HG02852 (cell line): ENCODE measurements around the gene LIPK.
A peak's percentile ranks its signal among the peaks of the same experiment; 100 is the strongest.
"Not testable (repeated sequence)": the region's sequence is repeated elsewhere in the genome, so short reads cannot be mapped to it uniquely, and the experiment has no call there.

Experiments
- ATAC-seq: cut with Tn5 transposase; IDR thresholded peaks from one replicate; pipeline ENCODE4 v1.9.1; 2021; ENCODE audit warnings: mild to moderate bottlenecking, moderate library complexity; ENCODE audit not compliant: unreplicated experiment

The LIPK gene

GRCh38 chr10:88705958-88706357 lies at the start of gene LIPK:
Gene LIPK (plus strand): TSS chr10:88706249. CDS start chr10:88724544, 18,295 bp downstream.
- ATAC-seq, result no peak

- no peak for ATAC-seq
Measured at GRCh38 chr10:88657901-88658300, 48.1 kb upstream of the LIPK start.

- ATAC-seq, result no peak
Measured at GRCh38 chr10:88659725-88660597, 46.1 kb upstream of the LIPK start.

- ATAC-seq, result no peak
Measured at GRCh38 chr10:88660598-88660884, 45.5 kb upstream of the LIPK start.

- no peak for ATAC-seq
Measured at GRCh38 chr10:88661018-88661417, 45.0 kb upstream of the LIPK start.

- ATAC-seq, result no peak
Measured at GRCh38 chr10:88661577-88661976, 44.5 kb upstream of the LIPK start.

- ATAC-seq, result not testable (repeated sequence)
Measured at GRCh38 chr10:88663153-88663552, 42.9 kb upstream of the LIPK start.

- ATAC-seq, result no peak
Measured at GRCh38 chr10:88664142-88664541, 41.9 kb upstream of the LIPK start, which contains the start of gene LIPF. Gene LIPF (plus strand): TSS chr10:88664442. CDS start chr10:88667298, 2,856 bp downstream.

GRCh38 chr10:88668465-88668864 lies 37.6 kb upstream of the LIPK start:
- no peak for ATAC-seq

GRCh38 chr10:88670497-88670896 lies 35.6 kb upstream of the LIPK start:
- peak; percentile 79 for ATAC-seq

GRCh38 chr10:88672041-88672440 lies 34.0 kb upstream of the LIPK start:
- no peak for ATAC-seq

GRCh38 chr10:88676283-88677060 lies 29.6 kb upstream of the LIPK start:
- ATAC-seq, result no peak

- ATAC-seq, result no peak
Measured at GRCh38 chr10:88680958-88681357, 25.1 kb upstream of the LIPK start.

- ATAC-seq, result no peak
Measured at GRCh38 chr10:88682491-88682890, 23.6 kb upstream of the LIPK start.

GRCh38 chr10:88687853-88688467 lies 18.1 kb upstream of the LIPK start:
- ATAC-seq, result no peak

- ATAC-seq, result no peak
Measured at GRCh38 chr10:88689366-88689765, 16.7 kb upstream of the LIPK start.

- no peak for ATAC-seq
Measured at GRCh38 chr10:88693392-88694020, 12.5 kb upstream of the LIPK start.

- ATAC-seq, result no peak
Measured at GRCh38 chr10:88702848-88703597, 3.0 kb upstream of the LIPK start.

GRCh38 chr10:88707429-88708155 lies 1.5 kb downstream of the LIPK start:
- ATAC-seq, result no peak

GRCh38 chr10:88709361-88709760 lies 3.3 kb downstream of the LIPK start:
- not testable (repeated sequence) for ATAC-seq
